Fibroblast of pulmonary artery (primary cell): ENCODE results near the gene NFKBIE.

Source experiments
- DNase-seq: peaks from one replicate; pipeline ENCODE4 v3.0.0-alpha.2; 2010; ENCODE audit warnings: low read depth
- H3K4me3 ChIP-seq: replicated peaks from 2 replicates; pipeline ENCODE4 v1.5.1; 2011; ENCODE audit warnings: low read depth, mild to moderate bottlenecking, control low read depth, low read length, moderate library complexity
- TF ChIP-seq, protein P1 (sequence below): IDR thresholded peaks from 2 replicates; pipeline ENCODE4 v1.5.1; 2011; ENCODE audit warnings: mild to moderate bottlenecking, control low read depth, low read length, inconsistent platforms; ENCODE audit errors: missing control alignments

The NFKBIE gene

DNA sequence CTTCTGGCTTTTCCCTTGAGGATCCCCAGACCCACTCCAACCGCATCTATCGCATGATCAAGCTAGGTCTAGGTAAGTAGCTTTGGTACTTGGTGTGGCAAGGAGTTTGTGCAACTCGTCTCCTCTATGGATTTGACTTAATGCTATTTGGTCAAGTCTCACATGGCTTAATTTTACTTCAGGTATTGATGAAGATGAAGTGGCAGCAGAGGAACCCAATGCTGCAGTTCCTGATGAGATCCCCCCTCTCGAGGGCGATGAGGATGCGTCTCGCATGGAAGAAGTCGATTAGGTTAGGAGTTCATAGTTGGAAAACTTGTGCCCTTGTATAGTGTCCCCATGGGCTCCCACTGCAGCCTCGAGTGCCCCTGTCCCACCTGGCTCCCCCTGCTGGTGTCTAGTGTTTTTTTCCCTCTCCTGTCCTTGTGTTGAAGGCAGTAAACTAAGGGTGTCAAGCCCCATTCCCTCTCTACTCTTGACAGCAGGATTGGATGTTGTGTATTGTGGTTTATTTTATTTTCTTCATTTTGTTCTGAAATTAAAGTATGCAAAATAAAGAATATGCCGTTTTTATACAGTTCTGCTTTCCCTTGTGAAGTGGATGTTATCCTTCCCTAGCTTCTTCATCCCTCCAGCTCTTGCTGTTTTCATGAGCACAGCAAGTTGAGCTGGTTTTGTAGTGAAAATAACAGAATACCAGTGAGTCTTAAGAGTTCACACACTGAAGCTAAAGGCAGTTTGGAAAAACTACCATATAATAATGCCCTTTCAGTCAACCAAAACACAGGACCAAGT lies 11.8 kb downstream of the NFKBIE start:
- DNase-seq = peak; percentile 48
- H3K4me3 ChIP-seq = no peak overlapping the region
- TF ChIP-seq, protein P1, sequence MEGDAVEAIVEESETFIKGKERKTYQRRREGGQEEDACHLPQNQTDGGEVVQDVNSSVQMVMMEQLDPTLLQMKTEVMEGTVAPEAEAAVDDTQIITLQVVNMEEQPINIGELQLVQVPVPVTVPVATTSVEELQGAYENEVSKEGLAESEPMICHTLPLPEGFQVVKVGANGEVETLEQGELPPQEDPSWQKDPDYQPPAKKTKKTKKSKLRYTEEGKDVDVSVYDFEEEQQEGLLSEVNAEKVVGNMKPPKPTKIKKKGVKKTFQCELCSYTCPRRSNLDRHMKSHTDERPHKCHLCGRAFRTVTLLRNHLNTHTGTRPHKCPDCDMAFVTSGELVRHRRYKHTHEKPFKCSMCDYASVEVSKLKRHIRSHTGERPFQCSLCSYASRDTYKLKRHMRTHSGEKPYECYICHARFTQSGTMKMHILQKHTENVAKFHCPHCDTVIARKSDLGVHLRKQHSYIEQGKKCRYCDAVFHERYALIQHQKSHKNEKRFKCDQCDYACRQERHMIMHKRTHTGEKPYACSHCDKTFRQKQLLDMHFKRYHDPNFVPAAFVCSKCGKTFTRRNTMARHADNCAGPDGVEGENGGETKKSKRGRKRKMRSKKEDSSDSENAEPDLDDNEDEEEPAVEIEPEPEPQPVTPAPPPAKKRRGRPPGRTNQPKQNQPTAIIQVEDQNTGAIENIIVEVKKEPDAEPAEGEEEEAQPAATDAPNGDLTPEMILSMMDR = peak; percentile 51

- TF ChIP-seq, protein P1 = no peak
- DNase-seq = no peak
- no peak overlapping the region for H3K4me3 ChIP-seq
Observed at GRCh38 chr6:44251576-44252524, 13.5 kb downstream of the NFKBIE start.

- TF ChIP-seq, protein P1 = no peak
- H3K4me3 ChIP-seq = no peak overlapping the region
- no peak for DNase-seq
Observed at GRCh38 chr6:44250718-44251123, 14.6 kb downstream of the NFKBIE start.

DNA sequence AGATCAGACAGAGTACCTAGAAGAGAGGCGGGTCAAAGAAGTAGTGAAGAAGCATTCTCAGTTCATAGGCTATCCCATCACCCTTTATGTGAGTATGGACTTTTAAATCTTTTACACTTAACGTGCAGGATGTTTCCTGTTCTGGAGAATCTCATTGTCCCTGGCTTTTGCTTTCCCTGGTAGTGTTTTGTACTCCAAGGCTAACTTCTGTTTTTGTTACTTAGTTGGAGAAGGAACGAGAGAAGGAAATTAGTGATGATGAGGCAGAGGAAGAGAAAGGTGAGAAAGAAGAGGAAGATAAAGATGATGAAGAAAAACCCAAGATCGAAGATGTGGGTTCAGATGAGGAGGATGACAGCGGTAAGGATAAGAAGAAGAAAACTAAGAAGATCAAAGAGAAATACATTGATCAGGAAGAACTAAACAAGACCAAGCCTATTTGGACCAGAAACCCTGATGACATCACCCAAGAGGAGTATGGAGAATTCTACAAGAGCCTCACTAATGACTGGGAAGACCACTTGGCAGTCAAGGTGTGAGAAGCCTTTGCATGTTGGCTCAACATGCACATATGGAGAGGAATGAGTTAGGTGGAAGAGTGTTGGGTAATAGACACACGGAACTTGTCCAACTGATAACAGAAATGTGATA lies 15.2 kb downstream of the NFKBIE start:
- DNase-seq = no peak
- no peak overlapping the region for H3K4me3 ChIP-seq
- TF ChIP-seq, protein P1 = no peak

GRCh38 chr6:44249082-44249748 lies 16.1 kb downstream of the NFKBIE start:
- TF ChIP-seq, protein P1 = no peak
- H3K4me3 ChIP-seq = peak overlapping the region; percentile 100
- no peak for DNase-seq

- TF ChIP-seq, protein P1 = no peak
- no peak for DNase-seq
- peak overlapping the region; percentile 100 for H3K4me3 ChIP-seq
Observed at GRCh38 chr6:44248579-44248978, 16.8 kb downstream of the NFKBIE start.
